ENCODE measurements around the gene AFAP1L1. TPM values are rescaled to one million over a fixed set of nuclear protein-coding genes. Genes with fewer than 3 reads are reported as not detected.
A peak's percentile ranks its signal among the peaks of the same experiment; 100 is the strongest.

Gene AFAP1L1
- under 1 TPM; 0.33 to 0.95 TPM for total RNA-seq

GRCh38 chr5:149271716-149272563, at the start of gene AFAP1L1:
Gene AFAP1L1 (plus strand): TSS chr5:149271859. CDS start chr5:149271969, 110 bp downstream.
- H3K9me3 Mint-ChIP-seq, result no peaks in the 10 kb centered on the region
- DNase-seq (ENCODE audit: low spot score) (no peak), ATAC-seq (peak; percentile 57 to 72)
- H3K4me1 Mint-ChIP-seq (ENCODE audit: low read depth in 2 of 2), result peaks cover 0 to 6% of the 10 kb centered on the region in 2 donors
- peaks cover 22 to 49% of the 10 kb centered on the region in 2 donors for H3K27me3 Mint-ChIP-seq
- H3K4me3 Mint-ChIP-seq, result peak within 1 kb of the TSS; percentile 79
- H3K36me3 Mint-ChIP-seq, result no peaks in the 10 kb centered on the region
- H3K27ac Mint-ChIP-seq, result no peak within 1 kb of the TSS

GRCh38 chr5:149223081-149223848, 48.4 kb upstream of the AFAP1L1 start:
- Mint-ChIP-seq H3K27me3 (peaks cover 4 to 5% of the 10 kb centered on the region in 2 donors), H3K27ac (no peak overlapping the region)
- no peak for ATAC-seq

GRCh38 chr5:149224282-149224681, 47.4 kb upstream of the AFAP1L1 start:
- ATAC-seq, result no peak
- DNase-seq (ENCODE audit: low spot score), result peak; percentile 8

More at GRCh38 chr5:149223081-149223848, 48.4 kb upstream of the AFAP1L1 start:
- peak; percentile 29 for DNase-seq (ENCODE audit: low spot score)
- no peaks in the 10 kb centered on the region for H3K9me3 Mint-ChIP-seq
- H3K4me1 Mint-ChIP-seq (ENCODE audit: low read depth in 2 of 2), result no peaks in the 10 kb centered on the region
- H3K4me3 Mint-ChIP-seq, result no peak overlapping the region
- H3K36me3 Mint-ChIP-seq, result no peaks in the 10 kb centered on the region

GRCh38 chr5:149227168-149227826, 44.4 kb upstream of the AFAP1L1 start:
- Mint-ChIP-seq H3K9me3 (no peaks in the 10 kb centered on the region), H3K4me3 (no peak overlapping the region), H3K36me3 (no peaks in the 10 kb centered on the region), H3K4me1 (ENCODE audit: low read depth in 2 of 2) (peaks cover 3 to 5% of the 10 kb centered on the region in 2 donors), H3K27me3 (peaks cover 11 to 12% of the 10 kb centered on the region in 2 donors), H3K27ac (no peak overlapping the region)
- ATAC-seq (no peak), DNase-seq (ENCODE audit: low spot score) (no peak)

More at GRCh38 chr5:149224282-149224681, 47.4 kb upstream of the AFAP1L1 start:
- Mint-ChIP-seq H3K27ac (no peak overlapping the region), H3K36me3 (no peaks in the 10 kb centered on the region), H3K9me3 (no peaks in the 10 kb centered on the region), H3K4me1 (ENCODE audit: low read depth in 2 of 2) (peaks cover 3 to 5% of the 10 kb centered on the region in 2 donors), H3K27me3 (peaks cover 8 to 12% of the 10 kb centered on the region in 2 donors), H3K4me3 (no peak overlapping the region)

GRCh38 chr5:149228618-149229297, 42.9 kb upstream of the AFAP1L1 start:
- Mint-ChIP-seq H3K27me3 (peaks cover 14 to 17% of the 10 kb centered on the region in 2 donors), H3K36me3 (no peaks in the 10 kb centered on the region), H3K4me1 (ENCODE audit: low read depth in 2 of 2) (peaks cover 3 to 5% of the 10 kb centered on the region in 2 donors), H3K4me3 (no peak overlapping the region), H3K27ac (no peak overlapping the region), H3K9me3 (no peaks in the 10 kb centered on the region)
- ATAC-seq (no peak), DNase-seq (ENCODE audit: low spot score) (no peak)

- Mint-ChIP-seq H3K4me1 (ENCODE audit: low read depth in 2 of 2) (peaks cover 3 to 5% of the 10 kb centered on the region in 2 donors), H3K27ac (no peak overlapping the region), H3K36me3 (no peaks in the 10 kb centered on the region), H3K27me3 (peaks cover 16 to 20% of the 10 kb centered on the region in 2 donors), H3K4me3 (no peak overlapping the region), H3K9me3 (no peaks in the 10 kb centered on the region)
- ATAC-seq, result no peak
- no peak for DNase-seq (ENCODE audit: low spot score)
Observed at GRCh38 chr5:149229298-149229937, 42.2 kb upstream of the AFAP1L1 start.

GRCh38 chr5:149235841-149236240, 35.8 kb upstream of the AFAP1L1 start:
- H3K4me3 Mint-ChIP-seq, result no peak overlapping the region

GRCh38 chr5:149237662-149238061, 34.0 kb upstream of the AFAP1L1 start:
- Mint-ChIP-seq H3K27me3 (peaks cover 11 to 13% of the 10 kb centered on the region in 2 donors), H3K4me1 (ENCODE audit: low read depth in 2 of 2) (peaks cover 18 to 20% of the 10 kb centered on the region in 2 donors), H3K27ac (no peak overlapping the region), H3K9me3 (peaks cover 4% of the 10 kb centered on the region), H3K36me3 (peaks cover 7% of the 10 kb centered on the region), H3K4me3 (no peak overlapping the region)
- ATAC-seq (no peak), DNase-seq (ENCODE audit: low spot score) (no peak)

More at GRCh38 chr5:149235841-149236240, 35.8 kb upstream of the AFAP1L1 start:
- H3K27me3 Mint-ChIP-seq, result peaks cover 11 to 13% of the 10 kb centered on the region in 2 donors
- no peak for ATAC-seq
- H3K36me3 Mint-ChIP-seq, result peaks cover 7% of the 10 kb centered on the region
- DNase-seq (ENCODE audit: low spot score), result no peak
- peaks cover 4% of the 10 kb centered on the region for H3K9me3 Mint-ChIP-seq
- peaks cover 9 to 10% of the 10 kb centered on the region in 2 donors for H3K4me1 Mint-ChIP-seq (ENCODE audit: low read depth in 2 of 2)
- H3K27ac Mint-ChIP-seq, result no peak overlapping the region

- peaks cover 4% of the 10 kb centered on the region for H3K9me3 Mint-ChIP-seq
- H3K27ac Mint-ChIP-seq, result peak overlapping the region; percentile 21 to 83
- no peak for ATAC-seq
- H3K36me3 Mint-ChIP-seq, result peaks cover 7% of the 10 kb centered on the region
- peaks cover 18 to 21% of the 10 kb centered on the region in 2 donors for H3K4me1 Mint-ChIP-seq (ENCODE audit: low read depth in 2 of 2)
- H3K27me3 Mint-ChIP-seq, result peaks cover 5 to 6% of the 10 kb centered on the region in 2 donors
- no peak for DNase-seq (ENCODE audit: low spot score)
- no peak overlapping the region for H3K4me3 Mint-ChIP-seq
Observed at GRCh38 chr5:149238540-149238939, 33.1 kb upstream of the AFAP1L1 start.

- peak overlapping the region; percentile 83 to 87 for H3K27ac Mint-ChIP-seq
- H3K27me3 Mint-ChIP-seq, result peaks cover under 1 to 2% of the 10 kb centered on the region in 2 donors
- peak overlapping the region; percentile 64 for H3K4me3 Mint-ChIP-seq
- peaks cover 18 to 21% of the 10 kb centered on the region in 2 donors for H3K4me1 Mint-ChIP-seq (ENCODE audit: low read depth in 2 of 2)
- ATAC-seq (peak in 1 of 2 donors; percentile 1), DNase-seq (ENCODE audit: low spot score) (no peak)
- H3K36me3 Mint-ChIP-seq, result peaks cover 7% of the 10 kb centered on the region
- H3K9me3 Mint-ChIP-seq, result peaks cover 4% of the 10 kb centered on the region
Observed at GRCh38 chr5:149239917-149240316, 31.7 kb upstream of the AFAP1L1 start.

- ATAC-seq (peak; percentile 88 to 92), DNase-seq (ENCODE audit: low spot score) (peak; percentile 88)
- Mint-ChIP-seq H3K36me3 (peaks cover 7% of the 10 kb centered on the region), H3K4me3 (peak overlapping the region; percentile 64), H3K27me3 (peaks cover 0 to 6% of the 10 kb centered on the region in 2 donors), H3K27ac (peak overlapping the region; percentile 83 to 87), H3K9me3 (peaks cover 4% of the 10 kb centered on the region), H3K4me1 (ENCODE audit: low read depth in 2 of 2) (peaks cover 18 to 21% of the 10 kb centered on the region in 2 donors)
Observed at GRCh38 chr5:149240354-149240998, 31.2 kb upstream of the AFAP1L1 start.

- Mint-ChIP-seq H3K4me3 (no peak overlapping the region), H3K36me3 (peaks cover 7% of the 10 kb centered on the region), H3K4me1 (ENCODE audit: low read depth in 2 of 2) (peaks cover 18 to 23% of the 10 kb centered on the region in 2 donors), H3K27ac (peak overlapping the region in 1 of 2 donors; percentile 6), H3K27me3 (peaks cover 0 to 8% of the 10 kb centered on the region in 2 donors), H3K9me3 (peaks cover 4% of the 10 kb centered on the region)
- DNase-seq (ENCODE audit: low spot score), result no peak
- no peak for ATAC-seq
Observed at GRCh38 chr5:149242339-149242738, 29.3 kb upstream of the AFAP1L1 start.

Measured in natural killer cell treated with Interleukin-12 subunit alpha and Interleukin-12 subunit beta and Interleukin-15 and Interleukin-18, amount 100 ng/mL, for 72 hours (primary cell).